ENCODE results near the gene CYP11A1.
A peak's percentile ranks its signal among the peaks of the same experiment; 100 is the strongest.

CYP11A1 gene

DNA sequence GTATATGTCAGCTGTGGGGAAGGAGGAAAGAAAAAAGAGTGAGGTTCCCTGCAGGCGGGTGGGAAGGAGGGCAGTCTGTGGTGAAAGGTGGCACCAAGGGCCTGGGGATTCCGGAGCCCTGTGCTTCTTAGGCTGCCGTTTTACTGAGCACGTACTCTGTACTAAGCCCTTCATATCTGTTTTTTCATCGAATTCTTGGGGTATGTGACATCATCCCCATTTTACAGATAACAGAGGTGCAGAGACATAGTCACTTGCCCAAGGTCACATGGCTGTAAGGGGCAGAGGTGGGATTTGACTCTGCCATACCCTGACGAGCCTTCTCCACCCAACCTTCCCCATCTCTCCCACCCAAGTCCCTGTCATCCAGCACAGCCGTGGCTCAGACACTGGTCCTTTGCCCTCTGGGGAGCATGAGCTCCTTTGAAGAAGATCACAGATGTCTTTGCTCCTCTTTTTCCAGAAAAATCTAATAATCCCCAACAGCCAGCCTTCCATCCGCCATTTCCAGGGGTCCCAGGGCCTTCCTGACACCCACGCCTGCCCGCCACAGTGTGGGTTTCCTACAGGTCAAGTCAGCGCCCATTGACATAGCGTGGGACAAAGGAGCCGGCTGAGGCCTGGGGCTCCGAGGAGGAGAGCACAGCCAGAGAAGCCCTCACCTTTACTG lies 24.2 kb downstream of the CYP11A1 start:
- Histone ChIP-seq H3K4me1 (ENCODE audit: control insufficient read depth, insufficient read depth, low read length, unreplicated experiment) (peaks cover 27% of the 10 kb centered on the region), H3K27me3 (ENCODE audit: insufficient read depth, low read length) (no peaks in the 10 kb centered on the region), H3K79me2 (ENCODE audit: control insufficient read depth, insufficient read depth, low read length, unreplicated experiment) (no peaks in the 10 kb centered on the region), H3K36me3 (ENCODE audit: insufficient read depth, low read length) (no peaks in the 10 kb centered on the region), H3K4me3 (ENCODE audit: low read depth, low read length) (no peak overlapping the region), H3K27ac (ENCODE audit: low read depth, low read length) (no peak overlapping the region), H2AFZ (ENCODE audit: low read length, unreplicated experiment) (no peak overlapping the region)

DNA sequence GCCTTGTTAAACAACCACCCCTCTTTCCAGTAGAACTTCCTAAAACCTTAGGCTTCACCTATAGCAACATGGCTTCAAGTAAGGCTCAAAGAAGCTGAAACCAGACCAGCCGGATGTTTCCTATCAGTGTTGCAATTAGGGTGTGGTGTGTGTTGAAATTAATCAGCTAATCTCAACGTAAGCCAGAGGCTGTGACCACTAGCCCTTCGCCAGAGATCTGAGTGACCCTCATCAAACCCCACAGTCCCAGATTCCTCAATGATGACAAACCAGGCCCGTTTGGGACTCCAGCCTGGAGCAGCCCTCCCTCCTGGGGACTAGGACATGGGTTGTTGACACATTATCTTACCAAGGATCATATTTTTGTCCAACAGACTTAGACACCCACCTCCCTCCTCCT lies 27.3 kb downstream of the CYP11A1 start:
- Histone ChIP-seq H3K36me3 (ENCODE audit: insufficient read depth, low read length) (no peaks in the 10 kb centered on the region), H3K27me3 (ENCODE audit: insufficient read depth, low read length) (no peaks in the 10 kb centered on the region), H3K4me3 (ENCODE audit: low read depth, low read length) (no peak overlapping the region), H3K4me1 (ENCODE audit: control insufficient read depth, insufficient read depth, low read length, unreplicated experiment) (peaks cover 36% of the 10 kb centered on the region), H3K79me2 (ENCODE audit: control insufficient read depth, insufficient read depth, low read length, unreplicated experiment) (no peaks in the 10 kb centered on the region), H3K27ac (ENCODE audit: low read depth, low read length) (peak overlapping the region; percentile 54), H2AFZ (ENCODE audit: low read length, unreplicated experiment) (peak overlapping the region; percentile 7)

GRCh38 chr15:74339371-74339770 lies 28.1 kb downstream of the CYP11A1 start:
- Histone ChIP-seq H3K79me2 (ENCODE audit: control insufficient read depth, insufficient read depth, low read length, unreplicated experiment) (no peaks in the 10 kb centered on the region), H3K36me3 (ENCODE audit: insufficient read depth, low read length) (no peaks in the 10 kb centered on the region), H3K27me3 (ENCODE audit: insufficient read depth, low read length) (no peaks in the 10 kb centered on the region), H3K4me3 (ENCODE audit: low read depth, low read length) (no peak overlapping the region), H3K4me1 (ENCODE audit: control insufficient read depth, insufficient read depth, low read length, unreplicated experiment) (peaks cover 32% of the 10 kb centered on the region), H3K27ac (ENCODE audit: low read depth, low read length) (peak overlapping the region; percentile 54; the same call in 1 of the 2 replicates), H2AFZ (ENCODE audit: low read length, unreplicated experiment) (no peak overlapping the region)

DNA sequence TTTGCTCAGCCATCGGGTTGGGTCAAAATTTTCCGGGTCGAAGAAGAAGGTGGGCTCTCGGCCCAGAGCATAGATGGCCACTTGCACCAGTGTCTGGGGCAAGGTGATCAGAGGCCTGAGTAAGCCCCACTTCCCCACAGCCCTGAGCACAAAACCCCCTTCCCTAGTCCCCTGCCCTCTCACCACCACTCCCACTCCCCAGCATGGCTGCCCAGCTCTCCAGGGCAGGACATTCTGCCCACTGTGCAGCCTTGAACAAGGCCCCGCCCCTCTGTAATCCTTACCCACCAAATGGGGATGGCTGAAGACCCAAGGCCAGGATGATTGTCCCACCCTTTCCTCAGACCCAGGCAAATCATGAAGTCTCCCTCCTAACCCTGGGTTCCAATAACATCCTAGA lies 28.8 kb downstream of the CYP11A1 start:
- H3K4me1 ChIP-seq (ENCODE audit: control insufficient read depth, insufficient read depth, low read length, unreplicated experiment), result peaks cover 32% of the 10 kb centered on the region
- H3K79me2 ChIP-seq (ENCODE audit: control insufficient read depth, insufficient read depth, low read length, unreplicated experiment), result no peaks in the 10 kb centered on the region
- no peak overlapping the region for H3K4me3 ChIP-seq (ENCODE audit: low read depth, low read length)
- no peaks in the 10 kb centered on the region for H3K36me3 ChIP-seq (ENCODE audit: insufficient read depth, low read length)
- H3K27ac ChIP-seq (ENCODE audit: low read depth, low read length), result no peak overlapping the region
- H2AFZ ChIP-seq (ENCODE audit: low read length, unreplicated experiment), result no peak overlapping the region
- no peaks in the 10 kb centered on the region for H3K27me3 ChIP-seq (ENCODE audit: insufficient read depth, low read length)

- H3K27me3 ChIP-seq (ENCODE audit: insufficient read depth, low read length), result no peaks in the 10 kb centered on the region
- H2AFZ ChIP-seq (ENCODE audit: low read length, unreplicated experiment), result no peak overlapping the region
- no peaks in the 10 kb centered on the region for H3K36me3 ChIP-seq (ENCODE audit: insufficient read depth, low read length)
- peaks cover 32% of the 10 kb centered on the region for H3K4me1 ChIP-seq (ENCODE audit: control insufficient read depth, insufficient read depth, low read length, unreplicated experiment)
- no peak overlapping the region for H3K27ac ChIP-seq (ENCODE audit: low read depth, low read length)
- H3K79me2 ChIP-seq (ENCODE audit: control insufficient read depth, insufficient read depth, low read length, unreplicated experiment), result no peaks in the 10 kb centered on the region
- no peak overlapping the region for H3K4me3 ChIP-seq (ENCODE audit: low read depth, low read length)
Measured at GRCh38 chr15:74337607-74338211, 29.7 kb downstream of the CYP11A1 start.

DNA sequence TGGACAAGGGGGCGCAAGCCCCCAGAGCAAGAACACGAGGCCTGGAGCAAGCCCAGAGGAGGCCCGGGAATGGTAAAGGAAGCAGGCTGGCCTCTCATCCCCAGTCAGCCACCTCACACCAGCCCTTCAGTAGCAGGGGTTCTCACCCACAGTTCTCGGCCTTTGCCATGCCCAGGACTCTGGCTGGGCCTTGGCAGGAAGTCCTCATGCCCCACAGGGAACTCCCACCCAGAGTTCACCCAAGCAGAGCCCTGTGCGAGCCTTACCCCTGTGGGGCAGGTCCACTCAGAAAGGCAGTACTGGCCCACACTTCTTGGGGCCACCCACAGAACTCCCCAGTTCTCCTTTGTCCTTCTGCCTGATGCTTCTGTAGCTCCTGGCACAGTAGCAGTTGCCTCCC lies 30.3 kb downstream of the CYP11A1 start:
- peak overlapping the region; percentile 5; the same call in 1 of the 2 replicates for H3K4me3 ChIP-seq (ENCODE audit: low read depth, low read length)
- peak overlapping the region; percentile 39 for H3K27ac ChIP-seq (ENCODE audit: low read depth, low read length)
- no peaks in the 10 kb centered on the region for H3K27me3 ChIP-seq (ENCODE audit: insufficient read depth, low read length)
- H3K36me3 ChIP-seq (ENCODE audit: insufficient read depth, low read length), result no peaks in the 10 kb centered on the region
- peaks cover 32% of the 10 kb centered on the region for H3K4me1 ChIP-seq (ENCODE audit: control insufficient read depth, insufficient read depth, low read length, unreplicated experiment)
- no peaks in the 10 kb centered on the region for H3K79me2 ChIP-seq (ENCODE audit: control insufficient read depth, insufficient read depth, low read length, unreplicated experiment)
- no peak overlapping the region for H2AFZ ChIP-seq (ENCODE audit: low read length, unreplicated experiment)

GRCh38 chr15:74336061-74337005 lies 31.1 kb downstream of the CYP11A1 start:
- peak overlapping the region; percentile 5; the same call in 1 of the 2 replicates for H3K4me3 ChIP-seq (ENCODE audit: low read depth, low read length)
- no peaks in the 10 kb centered on the region for H3K36me3 ChIP-seq (ENCODE audit: insufficient read depth, low read length)
- peaks cover 32% of the 10 kb centered on the region for H3K4me1 ChIP-seq (ENCODE audit: control insufficient read depth, insufficient read depth, low read length, unreplicated experiment)
- H3K27ac ChIP-seq (ENCODE audit: low read depth, low read length), result peak overlapping the region; percentile 39
- H2AFZ ChIP-seq (ENCODE audit: low read length, unreplicated experiment), result no peak overlapping the region
- H3K27me3 ChIP-seq (ENCODE audit: insufficient read depth, low read length), result no peaks in the 10 kb centered on the region
- H3K79me2 ChIP-seq (ENCODE audit: control insufficient read depth, insufficient read depth, low read length, unreplicated experiment), result no peaks in the 10 kb centered on the region

- peaks cover 28% of the 10 kb centered on the region for H3K4me1 ChIP-seq (ENCODE audit: control insufficient read depth, insufficient read depth, low read length, unreplicated experiment)
- no peak overlapping the region for H2AFZ ChIP-seq (ENCODE audit: low read length, unreplicated experiment)
- H3K27ac ChIP-seq (ENCODE audit: low read depth, low read length), result no peak overlapping the region
- no peaks in the 10 kb centered on the region for H3K36me3 ChIP-seq (ENCODE audit: insufficient read depth, low read length)
- H3K79me2 ChIP-seq (ENCODE audit: control insufficient read depth, insufficient read depth, low read length, unreplicated experiment), result no peaks in the 10 kb centered on the region
- H3K4me3 ChIP-seq (ENCODE audit: low read depth, low read length), result no peak overlapping the region
- no peaks in the 10 kb centered on the region for H3K27me3 ChIP-seq (ENCODE audit: insufficient read depth, low read length)
Measured at GRCh38 chr15:74335396-74335795, 32.0 kb downstream of the CYP11A1 start.

- no peaks in the 10 kb centered on the region for H3K36me3 ChIP-seq (ENCODE audit: insufficient read depth, low read length)
Measured at GRCh38 chr15:74334127-74334526, 33.3 kb downstream of the CYP11A1 start.

DNA sequence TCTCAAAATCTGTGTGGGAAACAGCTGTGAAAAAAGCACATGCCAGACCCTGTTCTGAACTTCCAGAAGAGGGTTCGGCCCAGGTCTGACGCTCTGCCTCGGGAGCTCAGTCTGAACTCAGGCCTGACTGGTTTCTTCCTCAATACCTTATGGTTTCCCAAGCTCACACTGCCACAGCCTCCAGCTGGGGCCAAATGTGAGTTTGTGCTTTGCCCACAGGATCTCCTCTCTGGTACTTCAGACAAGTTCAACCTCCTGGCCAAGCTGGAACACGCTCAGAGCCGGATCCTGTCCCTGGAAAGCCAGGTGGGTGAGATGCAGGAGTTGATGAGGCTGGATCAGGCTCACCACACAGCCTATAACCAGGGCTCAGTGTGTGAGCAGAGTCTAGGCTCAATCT lies 33.8 kb downstream of the CYP11A1 start:
- peaks cover 17% of the 10 kb centered on the region for H3K4me1 ChIP-seq (ENCODE audit: control insufficient read depth, insufficient read depth, low read length, unreplicated experiment)

More at GRCh38 chr15:74334127-74334526, 33.3 kb downstream of the CYP11A1 start:
- H3K4me1 ChIP-seq (ENCODE audit: control insufficient read depth, insufficient read depth, low read length, unreplicated experiment), result peaks cover 17% of the 10 kb centered on the region
- no peak overlapping the region for H3K27ac ChIP-seq (ENCODE audit: low read depth, low read length)
- no peaks in the 10 kb centered on the region for H3K27me3 ChIP-seq (ENCODE audit: insufficient read depth, low read length)
- no peak overlapping the region for H2AFZ ChIP-seq (ENCODE audit: low read length, unreplicated experiment)
- H3K4me3 ChIP-seq (ENCODE audit: low read depth, low read length), result no peak overlapping the region
- no peaks in the 10 kb centered on the region for H3K79me2 ChIP-seq (ENCODE audit: control insufficient read depth, insufficient read depth, low read length, unreplicated experiment)

More for the DNA sequence above, 33.8 kb downstream of the CYP11A1 start:
- Histone ChIP-seq H3K4me3 (ENCODE audit: low read depth, low read length) (no peak overlapping the region), H3K36me3 (ENCODE audit: insufficient read depth, low read length) (no peaks in the 10 kb centered on the region), H3K27ac (ENCODE audit: low read depth, low read length) (no peak overlapping the region), H3K27me3 (ENCODE audit: insufficient read depth, low read length) (no peaks in the 10 kb centered on the region), H2AFZ (ENCODE audit: low read length, unreplicated experiment) (no peak overlapping the region), H3K79me2 (ENCODE audit: control insufficient read depth, insufficient read depth, low read length, unreplicated experiment) (no peaks in the 10 kb centered on the region)

Measured in ACC112 (cell line).